Endodermal cell (in vitro differentiated cells): ENCODE results near the gene NUP85. TPM values are rescaled to one million over a fixed set of nuclear protein-coding genes. Genes with fewer than 3 reads are reported as not detected.

Source experiments
- DNase-seq: peaks from one replicate; pipeline ENCODE4 v3.0.0-alpha.2; 2017
- H3K27ac ChIP-seq: 2 replicates; pipeline ENCODE4 v1.5.1; 2013; ENCODE audit warnings: mild to moderate bottlenecking, low read depth, low read length, moderate library complexity
- H3K27me3 ChIP-seq: 2 replicates; pipeline ENCODE4 v1.6.1; 2013; ENCODE audit warnings: mild to moderate bottlenecking, low read length, moderate library complexity; ENCODE audit not compliant: insufficient read depth, control insufficient read depth, poor library complexity, severe bottlenecking
- H3K36me3 ChIP-seq: 2 replicates; pipeline ENCODE4 v1.7.0; 2013; ENCODE audit warnings: mild to moderate bottlenecking, low read length, moderate library complexity; ENCODE audit not compliant: control insufficient read depth, insufficient read depth
- H3K4me1 ChIP-seq: one replicate; pipeline ENCODE4 v1.7.0; 2013; ENCODE audit warnings: low read length; ENCODE audit not compliant: control insufficient read depth, insufficient read depth
- H3K4me3 ChIP-seq: 2 replicates; pipeline ENCODE4 v1.5.1; 2013; ENCODE audit warnings: mild to moderate bottlenecking, low read length, moderate library complexity
- H3K9ac ChIP-seq: 2 replicates; pipeline ENCODE4 v1.6.1; 2013; ENCODE audit warnings: mild to moderate bottlenecking, low read length, moderate library complexity; ENCODE audit not compliant: poor library complexity, severe bottlenecking; ENCODE audit errors: extremely low read depth
- H3K9me3 ChIP-seq: 2 replicates; pipeline ENCODE4 v1.6.1; 2013; ENCODE audit warnings: mild to moderate bottlenecking, low read length, moderate library complexity; ENCODE audit not compliant: control insufficient read depth
- H3K27ac Mint-ChIP-seq: 2 replicates; pipeline ENCODE4 v1.8.0; 2020; ENCODE audit warnings: mixed read lengths
- H3K27me3 Mint-ChIP-seq: 2 replicates; pipeline ENCODE4 v1.8.0; 2021; ENCODE audit warnings: mild to moderate bottlenecking, mixed read lengths; ENCODE audit not compliant: insufficient read depth
- H3K36me3 Mint-ChIP-seq: 2 replicates; pipeline ENCODE4 v1.8.0; 2020; ENCODE audit warnings: low read depth, mixed read lengths
- H3K4me1 Mint-ChIP-seq: 2 replicates; pipeline ENCODE4 v1.8.0; 2020; ENCODE audit warnings: mixed read lengths
- H3K4me3 Mint-ChIP-seq: 2 replicates; pipeline ENCODE4 v1.8.0; 2020; ENCODE audit warnings: mild to moderate bottlenecking, moderate library complexity, mixed read lengths
- H3K9me3 Mint-ChIP-seq: 2 replicates; pipeline ENCODE4 v1.8.0; 2020; ENCODE audit warnings: mild to moderate bottlenecking, mixed read lengths
- WGBS, 2 experiments: methylation state at CpG; one replicate each; pipeline versions ENCODE4 v1.1.5 to v1.1.7; 2013; ENCODE audit warnings: missing lambda C conversion rate in 2 of 2, mixed read lengths in 1 of 2; ENCODE audit not compliant: insufficient coverage in 1 of 2, insufficient read length in 1 of 2; 5-methylcytosine and 5-hydroxymethylcytosine counted together
- total RNA-seq, 2 donors: library from RNA; stranded (reverse); fragmentation: NEBNext Ultra II Directional in 1 of 2; extraction: Animal tissue kit (Norgen Biotek cat#: 25700) in 1 of 2; gene quantifications; 2 replicates in 1 of 2; 3 replicates in 1 of 2; pipeline ENCODE4 v1.2.1, GENCODE V29; 2021
- TF ChIP-seq, protein P1 (sequence below): fragments of 200-600 bp; sonication (generic); conservative IDR thresholded peaks from 2 replicates; pipeline ENCODE4 v1.5.0; 2021; ENCODE audit warnings: antibody characterized with exemption, mild to moderate bottlenecking

NUP85 gene
- total RNA-seq, 2 donors from 2014 or later = 105 to 117 TPM

DNA sequence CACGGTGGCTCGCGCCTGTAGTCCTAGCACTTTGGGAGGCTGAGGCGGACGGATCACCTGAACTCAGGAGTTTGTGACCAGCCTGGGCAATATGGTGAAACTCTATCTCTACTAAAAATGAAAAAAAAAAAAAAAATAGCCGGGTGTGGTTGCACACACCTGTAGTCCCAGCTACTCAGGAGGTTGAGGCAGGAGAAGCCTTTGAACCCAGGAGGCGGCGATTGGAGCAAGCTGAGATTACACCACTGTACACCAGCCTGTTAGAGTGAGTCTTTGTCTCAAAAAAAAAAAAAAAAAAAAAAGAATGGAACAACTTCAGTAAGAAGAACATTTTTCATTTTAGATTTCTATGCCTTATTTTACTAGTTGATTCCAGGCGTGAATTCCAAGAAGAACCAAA lies 2.7 kb downstream of the NUP85 start:
- no peaks in the 10 kb centered on the region for H3K27me3 Mint-ChIP-seq
- H3K4me1 Mint-ChIP-seq = peaks cover 6% of the 10 kb centered on the region
- Histone ChIP-seq H3K36me3 (peaks cover 44% of the 10 kb centered on the region), H3K4me1 (no peaks in the 10 kb centered on the region), H3K27ac (no peak overlapping the region), H3K9me3 (no peaks in the 10 kb centered on the region), H3K27me3 (no peaks in the 10 kb centered on the region), H3K9ac (no peak overlapping the region), H3K4me3 (no peak overlapping the region)
- peaks cover 34% of the 10 kb centered on the region for H3K36me3 Mint-ChIP-seq
- no peaks in the 10 kb centered on the region for H3K9me3 Mint-ChIP-seq
- TF ChIP-seq, protein P1, sequence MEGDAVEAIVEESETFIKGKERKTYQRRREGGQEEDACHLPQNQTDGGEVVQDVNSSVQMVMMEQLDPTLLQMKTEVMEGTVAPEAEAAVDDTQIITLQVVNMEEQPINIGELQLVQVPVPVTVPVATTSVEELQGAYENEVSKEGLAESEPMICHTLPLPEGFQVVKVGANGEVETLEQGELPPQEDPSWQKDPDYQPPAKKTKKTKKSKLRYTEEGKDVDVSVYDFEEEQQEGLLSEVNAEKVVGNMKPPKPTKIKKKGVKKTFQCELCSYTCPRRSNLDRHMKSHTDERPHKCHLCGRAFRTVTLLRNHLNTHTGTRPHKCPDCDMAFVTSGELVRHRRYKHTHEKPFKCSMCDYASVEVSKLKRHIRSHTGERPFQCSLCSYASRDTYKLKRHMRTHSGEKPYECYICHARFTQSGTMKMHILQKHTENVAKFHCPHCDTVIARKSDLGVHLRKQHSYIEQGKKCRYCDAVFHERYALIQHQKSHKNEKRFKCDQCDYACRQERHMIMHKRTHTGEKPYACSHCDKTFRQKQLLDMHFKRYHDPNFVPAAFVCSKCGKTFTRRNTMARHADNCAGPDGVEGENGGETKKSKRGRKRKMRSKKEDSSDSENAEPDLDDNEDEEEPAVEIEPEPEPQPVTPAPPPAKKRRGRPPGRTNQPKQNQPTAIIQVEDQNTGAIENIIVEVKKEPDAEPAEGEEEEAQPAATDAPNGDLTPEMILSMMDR = no peak
- no peak overlapping the region for H3K27ac Mint-ChIP-seq
- DNase-seq = no peak
- no peak overlapping the region for H3K4me3 Mint-ChIP-seq
- whole genome bisulfite sequencing, 2 experiments = 94 to 98% methylated on average over 7 to 9 of the region's 9 CpGs

DNA sequence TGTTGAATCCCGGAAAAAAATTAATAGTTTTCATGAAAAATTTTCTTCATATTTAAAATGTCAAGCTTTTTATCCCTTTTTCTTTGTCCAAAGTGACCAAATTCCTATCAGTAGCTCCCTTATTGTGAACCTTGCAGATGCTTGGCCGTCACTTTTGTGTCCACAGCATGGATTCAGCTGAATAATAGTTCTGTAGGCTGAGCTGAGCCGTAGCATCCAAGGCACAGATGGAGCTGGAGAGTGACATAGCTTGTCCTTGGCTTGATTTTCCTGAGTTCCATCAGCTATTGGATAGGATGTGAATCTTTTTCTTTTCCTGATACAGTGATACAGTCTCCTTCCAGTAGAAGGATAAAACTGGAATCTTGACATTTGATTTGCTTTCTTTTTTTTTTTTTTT lies 3.6 kb downstream of the NUP85 start:
- H3K36me3 ChIP-seq = peaks cover 51% of the 10 kb centered on the region
- Mint-ChIP-seq H3K4me3 (no peak overlapping the region), H3K4me1 (peaks cover 6% of the 10 kb centered on the region), H3K36me3 (peaks cover 42% of the 10 kb centered on the region), H3K9me3 (no peaks in the 10 kb centered on the region), H3K27ac (no peak overlapping the region), H3K27me3 (no peaks in the 10 kb centered on the region)
- H3K9me3 ChIP-seq = no peaks in the 10 kb centered on the region
- H3K4me3 ChIP-seq = no peak overlapping the region
- no peaks in the 10 kb centered on the region for H3K4me1 ChIP-seq
- TF ChIP-seq, protein P1 = no peak
- DNase-seq = no peak
- 81 to 91% methylated on average over 2 to 3 of the region's 3 CpGs for WGBS, 2 experiments
- no peaks in the 10 kb centered on the region for H3K27me3 ChIP-seq
- no peak overlapping the region for H3K9ac ChIP-seq
- no peak overlapping the region for H3K27ac ChIP-seq

DNA sequence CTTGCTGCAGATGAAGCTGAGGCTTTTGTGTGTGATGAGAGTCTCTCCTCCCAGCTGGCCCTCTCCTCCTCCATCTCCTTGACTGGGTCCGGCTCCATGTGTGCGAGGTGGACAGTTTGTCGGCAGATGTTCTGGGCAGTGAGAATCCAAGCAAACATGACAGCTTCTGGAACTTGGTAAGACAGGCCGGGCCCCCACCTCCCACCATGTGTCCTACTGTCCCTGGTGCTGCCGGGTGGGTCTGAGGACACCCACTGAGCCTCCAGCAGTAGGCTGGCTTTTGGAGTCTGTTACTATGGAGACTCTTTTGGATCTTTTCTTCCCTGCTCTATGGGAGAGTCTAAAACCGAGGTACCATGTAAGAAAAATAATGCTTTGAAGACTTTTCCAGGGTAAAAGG lies 12.7 kb downstream of the NUP85 start:
- H3K9ac ChIP-seq = no peak overlapping the region
- no peak for DNase-seq
- H3K27ac ChIP-seq = peak overlapping the region; percentile 52
- H3K4me1 ChIP-seq = no peaks in the 10 kb centered on the region
- 83 to 92% methylated on average over 2 to 6 of the region's 6 CpGs for WGBS, 2 experiments
- peaks cover 72% of the 10 kb centered on the region for H3K36me3 Mint-ChIP-seq
- peaks cover 79% of the 10 kb centered on the region for H3K36me3 ChIP-seq
- no peaks in the 10 kb centered on the region for H3K9me3 Mint-ChIP-seq
- H3K27me3 Mint-ChIP-seq = no peaks in the 10 kb centered on the region
- no peak overlapping the region for H3K27ac Mint-ChIP-seq
- no peak overlapping the region for H3K4me3 ChIP-seq
- H3K27me3 ChIP-seq = no peaks in the 10 kb centered on the region
- TF ChIP-seq, protein P1 = no peak
- H3K4me3 Mint-ChIP-seq = no peak overlapping the region
- H3K9me3 ChIP-seq = no peaks in the 10 kb centered on the region
- no peaks in the 10 kb centered on the region for H3K4me1 Mint-ChIP-seq
